Astrocyte of the hippocampus (primary cell): Measurements from ENCODE around the gene AP3D1.
"Not testable (repeated sequence)": the region's sequence is repeated elsewhere in the genome, so short reads cannot be mapped to it uniquely, and the experiment has no call there.

Source experiments
- DNase-seq: peaks from one replicate; pipeline ENCODE4 v3.0.0; 2011; ENCODE audit warnings: low read depth, low spot score

The AP3D1 gene

GRCh38 chr19:2150794-2151338 is 500 bp downstream of the AP3D1 start:
- no peak for DNase-seq

DNA sequence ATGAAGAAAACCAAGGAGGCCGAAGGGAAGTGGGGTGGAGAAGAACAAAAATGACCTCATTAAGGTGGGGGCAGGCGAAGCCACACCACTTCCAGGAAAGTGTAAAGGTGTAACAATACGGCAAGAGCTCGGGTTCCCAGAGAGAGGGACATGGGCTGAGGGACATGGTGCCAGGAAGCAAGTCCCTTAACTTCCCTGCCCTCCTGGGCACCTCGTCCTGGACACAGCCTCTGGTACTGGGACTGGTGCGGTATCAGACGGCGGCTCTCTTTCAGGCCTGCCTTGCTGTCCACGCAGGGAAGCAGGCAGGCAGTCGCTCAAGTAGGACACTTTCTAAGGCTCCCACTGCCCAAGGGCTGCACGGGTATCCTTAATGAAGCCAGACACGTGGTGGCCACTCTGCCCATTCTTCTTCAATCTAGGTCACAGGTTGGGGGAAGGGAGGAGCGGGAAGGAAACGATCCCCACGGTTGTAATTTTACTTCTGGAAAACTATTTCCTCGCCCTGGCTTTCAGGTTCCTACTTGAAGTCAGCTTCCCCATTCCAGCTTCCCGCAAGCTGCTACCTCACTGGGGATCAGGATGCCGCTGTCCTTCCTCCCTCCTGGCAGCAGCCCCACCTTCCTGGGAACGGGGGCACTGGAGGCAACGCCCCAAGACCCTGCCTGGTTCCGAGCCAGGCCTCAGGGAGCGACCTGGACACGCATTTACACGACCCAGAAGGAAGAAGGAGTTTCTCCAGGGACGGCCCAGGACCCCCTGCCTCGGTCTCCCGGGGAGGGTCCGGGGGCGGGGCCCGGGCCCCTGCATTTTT is 1.2 kb downstream of the AP3D1 start:
- DNase-seq: peak; percentile 42

DNA sequence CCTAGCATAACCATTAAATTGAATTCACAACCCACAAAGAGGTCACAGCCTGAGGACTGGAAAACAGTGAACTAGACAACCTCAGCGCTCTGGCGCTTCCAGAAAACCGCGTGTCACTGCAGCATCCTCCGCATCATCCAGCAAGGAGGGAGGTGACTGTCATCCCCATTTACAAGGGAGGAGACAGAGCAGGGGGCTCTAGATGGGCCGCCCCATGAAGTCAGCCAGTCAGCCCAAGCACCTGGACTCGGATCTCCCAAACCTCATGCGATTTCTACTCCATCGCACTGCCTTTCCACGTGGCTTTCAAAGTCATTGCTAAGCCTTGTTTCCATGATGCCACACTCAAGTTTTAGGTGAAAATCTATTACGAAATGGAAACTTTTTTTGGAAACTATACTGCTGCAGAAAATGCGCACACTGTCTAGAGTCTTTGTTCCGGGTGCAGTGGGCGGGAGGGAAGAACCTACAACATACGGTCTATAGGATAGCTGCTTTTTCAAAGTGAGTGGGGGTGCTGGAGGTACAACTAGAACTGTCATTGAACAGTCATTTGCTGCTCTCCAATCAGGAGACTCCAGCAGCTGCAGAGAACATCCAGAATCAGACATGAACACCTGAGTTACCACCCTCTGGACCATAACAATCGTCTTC is 2.8 kb downstream of the AP3D1 start:
- no peak for DNase-seq

DNA sequence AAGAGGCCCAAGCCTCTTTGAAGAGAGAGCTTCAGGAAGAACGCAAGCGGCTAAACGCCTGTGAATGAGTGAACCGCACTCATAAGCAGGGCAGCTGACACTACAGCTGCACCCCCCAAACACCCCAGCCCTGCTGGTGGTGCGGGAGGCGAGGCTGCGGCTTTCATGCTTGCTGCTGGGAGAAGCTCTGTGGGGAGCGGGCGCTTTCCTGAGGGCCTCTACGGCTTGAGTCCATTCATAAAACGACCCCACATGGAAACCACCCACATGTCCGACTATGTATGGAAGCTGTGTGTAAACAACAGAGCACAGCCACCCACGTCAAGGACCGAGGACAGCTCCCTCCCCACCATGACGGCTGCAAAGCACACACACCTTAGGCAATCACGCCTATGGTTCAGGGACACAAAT is 5.5 kb downstream of the AP3D1 start:
- DNase-seq: peak; percentile 65

GRCh38 chr19:2144190-2144589 is 7.2 kb downstream of the AP3D1 start:
- DNase-seq: no peak

DNA sequence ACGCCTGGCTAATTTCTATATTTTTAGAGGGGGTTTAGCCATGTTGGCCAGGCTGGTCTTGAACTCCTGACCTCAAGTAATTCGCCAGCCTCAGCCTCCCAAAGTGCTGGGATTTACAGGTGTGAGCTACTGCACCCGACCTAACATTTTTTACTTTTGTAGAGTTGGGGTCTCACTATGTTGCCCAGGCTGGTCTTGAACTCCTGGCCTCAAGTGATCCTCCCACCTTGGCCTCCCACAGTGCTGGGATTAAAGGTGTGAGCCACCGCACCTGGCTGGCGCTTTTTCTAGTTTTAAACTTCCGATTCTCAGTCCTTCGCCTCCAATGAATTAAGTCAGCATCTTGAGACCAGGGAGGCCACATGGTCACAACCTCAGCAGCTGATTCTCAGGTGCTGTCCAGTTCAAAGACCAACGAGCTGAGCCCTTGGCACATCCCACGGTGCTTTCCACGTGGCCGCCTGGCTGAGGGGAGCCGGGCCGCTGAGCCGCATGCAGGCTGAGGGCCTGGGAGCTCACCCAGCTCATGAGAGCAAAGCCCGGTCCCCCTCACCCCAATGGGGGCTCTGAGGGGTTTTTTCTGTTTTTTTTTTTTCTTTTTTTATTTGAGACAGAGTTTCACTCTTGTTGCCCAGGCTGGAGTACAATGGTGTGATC is 9.1 kb downstream of the AP3D1 start:
- DNase-seq: no peak

DNA sequence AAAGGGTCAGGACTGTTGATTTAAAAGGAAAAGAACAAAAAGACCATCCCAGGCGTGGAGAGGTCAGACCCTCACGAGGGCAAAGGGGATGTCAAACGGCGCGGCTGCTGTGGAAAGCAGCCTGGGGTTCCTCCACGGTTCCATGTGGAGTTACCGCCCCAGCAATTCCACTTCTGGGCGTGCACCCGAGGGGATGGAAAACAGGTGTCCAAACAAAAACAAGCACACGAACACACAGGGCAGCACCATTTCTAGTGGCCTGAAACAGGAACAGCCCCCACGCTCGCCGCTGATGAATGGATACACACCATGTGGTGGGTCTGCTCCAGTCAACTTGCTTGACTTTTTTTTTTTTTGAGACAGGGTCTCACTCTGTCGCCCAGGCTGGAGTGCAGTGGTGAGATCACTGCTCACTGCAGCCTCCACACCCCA is 11.2 kb downstream of the AP3D1 start:
- no peak for DNase-seq

GRCh38 chr19:2139385-2140137 is 11.8 kb downstream of the AP3D1 start:
- DNase-seq: no peak

DNA sequence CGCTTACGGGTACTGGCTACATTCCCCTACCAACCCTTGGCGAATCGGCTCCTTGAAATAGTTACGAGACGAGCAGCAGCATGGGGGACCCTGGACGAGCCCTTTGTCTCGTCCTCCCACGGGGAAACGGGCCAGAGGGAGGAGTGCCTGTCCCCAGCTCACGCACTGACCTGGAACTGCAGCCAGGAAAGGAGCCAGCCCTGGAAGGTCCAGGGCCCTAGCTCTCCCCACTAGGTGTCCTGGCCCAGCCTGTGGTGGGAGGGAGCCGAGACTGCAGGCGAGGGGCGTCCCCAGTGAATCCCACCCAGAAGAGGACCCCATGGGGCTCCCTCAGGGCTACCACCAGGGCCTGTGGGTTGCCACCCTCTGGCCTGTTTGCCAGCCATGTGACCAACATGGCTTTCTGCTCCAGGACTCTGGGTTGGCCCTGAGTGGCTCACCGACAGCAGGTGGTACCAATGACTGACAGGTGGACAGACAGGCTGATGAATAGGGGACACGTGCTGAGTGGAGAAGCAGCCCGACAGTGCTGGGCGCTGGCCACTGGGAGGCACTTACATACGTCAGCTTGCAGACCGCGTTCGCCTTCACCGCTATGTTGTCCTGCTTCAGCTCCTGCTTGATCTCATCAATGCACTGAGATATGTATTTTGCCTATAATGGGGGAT is 13.2 kb downstream of the AP3D1 start:
- no peak for DNase-seq

DNA sequence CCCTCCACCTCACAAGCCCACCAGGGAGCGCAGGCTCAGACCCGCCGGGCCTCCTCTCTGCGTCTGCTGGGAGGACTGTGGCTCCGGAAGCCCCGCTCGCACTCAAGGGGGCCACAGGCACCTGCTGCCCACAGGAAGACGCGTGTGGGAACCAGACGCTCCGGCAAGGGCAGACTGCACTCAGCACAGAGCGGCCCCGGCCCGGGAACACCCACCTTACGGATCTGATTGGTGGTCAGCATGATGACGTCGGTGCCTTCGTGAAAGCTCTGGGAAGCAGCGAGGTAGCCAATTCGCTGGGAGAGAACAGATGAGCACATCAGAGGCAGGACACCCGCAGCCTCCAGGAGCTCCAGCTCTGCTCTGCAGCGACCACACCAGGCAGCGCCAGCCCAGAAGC is 14.6 kb downstream of the AP3D1 start:
- no peak for DNase-seq

DNA sequence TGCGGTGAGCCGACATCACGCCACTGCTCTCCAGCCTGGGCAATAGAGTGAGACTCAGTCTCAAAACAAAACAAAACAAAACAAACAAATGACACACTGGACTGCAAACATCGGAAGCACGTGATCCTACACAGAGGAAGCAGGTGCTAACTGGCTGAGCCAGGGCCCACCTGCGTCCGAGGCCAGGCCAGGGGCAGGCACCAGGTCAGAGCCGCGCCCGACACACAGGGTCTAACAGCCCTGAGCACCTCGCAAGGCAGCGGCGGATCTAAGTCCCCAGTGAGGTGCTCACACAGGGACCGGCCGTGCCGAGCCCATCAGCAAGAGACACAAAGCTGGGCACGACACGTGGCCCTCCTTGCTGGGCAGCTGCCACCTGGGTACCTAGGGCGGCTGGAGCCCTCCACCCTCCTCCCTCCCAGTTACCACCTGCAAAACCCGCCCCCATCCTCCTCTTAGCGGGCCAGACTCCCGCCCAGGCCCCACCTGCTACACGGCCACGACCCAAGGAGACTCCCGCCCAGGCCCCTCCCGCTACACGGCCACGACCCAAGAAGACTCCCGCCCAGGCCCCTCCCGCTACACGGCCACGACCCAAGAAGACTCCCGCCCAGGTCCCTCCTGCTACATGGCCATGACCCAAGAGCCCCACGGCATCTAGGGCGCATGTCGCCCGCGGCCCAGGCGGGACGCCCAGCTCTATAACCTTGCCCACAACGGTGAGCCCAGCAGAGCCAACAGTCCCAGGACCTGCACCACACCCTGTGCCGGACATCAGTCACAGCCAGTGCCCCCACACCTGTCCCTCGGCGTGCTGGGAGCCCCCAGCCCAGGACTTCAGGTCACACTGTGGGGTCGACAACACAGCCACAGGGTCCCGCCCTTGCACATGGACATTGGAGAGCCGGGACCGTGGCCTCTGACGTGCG is 15.6 kb downstream of the AP3D1 start:
- DNase-seq: no peak

- no peak for DNase-seq
Measured at GRCh38 chr19:2132731-2133490, 18.5 kb downstream of the AP3D1 start.

- no peak for DNase-seq
Measured at GRCh38 chr19:2132191-2132590, 19.2 kb downstream of the AP3D1 start.

DNA sequence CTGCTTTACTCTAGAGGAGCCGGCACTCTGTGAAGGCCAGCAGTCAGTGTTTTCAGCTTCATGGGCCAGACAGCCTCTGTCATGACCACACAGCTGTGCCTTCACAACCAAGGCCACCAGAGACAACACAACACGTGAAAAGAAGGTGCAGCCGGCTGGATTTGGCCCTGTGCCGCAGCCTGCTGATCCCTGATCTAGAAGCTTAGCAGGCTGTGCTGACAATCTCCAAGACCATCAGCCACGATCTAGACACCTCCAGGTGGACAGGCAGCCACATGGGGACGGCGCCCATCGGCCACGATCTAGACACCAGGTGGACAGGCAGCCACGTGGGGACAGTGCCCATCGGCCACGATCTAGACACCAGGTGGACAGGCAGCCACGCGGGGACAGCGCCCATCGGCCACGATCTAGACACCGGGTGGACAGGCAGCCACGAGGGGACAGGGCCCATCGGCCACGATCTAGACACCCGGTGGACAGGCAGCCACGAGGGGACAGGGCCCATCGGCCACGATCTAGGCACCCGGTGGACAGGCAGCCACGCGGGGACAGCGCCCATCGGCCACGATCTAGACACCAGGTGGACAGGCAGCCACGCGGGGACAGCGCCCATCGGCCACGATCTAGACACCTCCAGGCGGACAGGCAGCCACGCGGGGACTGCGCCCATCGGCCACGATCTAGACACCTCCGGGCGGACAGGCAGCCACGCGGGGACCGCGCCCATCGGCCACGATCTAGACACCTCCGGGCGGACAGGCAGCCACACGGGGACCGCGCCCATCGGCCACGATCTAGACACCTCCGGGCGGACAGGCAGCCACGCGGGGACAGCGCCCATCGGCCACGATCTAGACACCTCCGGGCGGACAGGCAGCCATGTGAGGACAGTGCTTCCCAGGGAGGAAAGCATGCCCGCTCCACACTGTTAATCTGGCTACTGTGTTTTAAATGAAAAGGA is 20.1 kb downstream of the AP3D1 start:
- DNase-seq: not testable (repeated sequence)

DNA sequence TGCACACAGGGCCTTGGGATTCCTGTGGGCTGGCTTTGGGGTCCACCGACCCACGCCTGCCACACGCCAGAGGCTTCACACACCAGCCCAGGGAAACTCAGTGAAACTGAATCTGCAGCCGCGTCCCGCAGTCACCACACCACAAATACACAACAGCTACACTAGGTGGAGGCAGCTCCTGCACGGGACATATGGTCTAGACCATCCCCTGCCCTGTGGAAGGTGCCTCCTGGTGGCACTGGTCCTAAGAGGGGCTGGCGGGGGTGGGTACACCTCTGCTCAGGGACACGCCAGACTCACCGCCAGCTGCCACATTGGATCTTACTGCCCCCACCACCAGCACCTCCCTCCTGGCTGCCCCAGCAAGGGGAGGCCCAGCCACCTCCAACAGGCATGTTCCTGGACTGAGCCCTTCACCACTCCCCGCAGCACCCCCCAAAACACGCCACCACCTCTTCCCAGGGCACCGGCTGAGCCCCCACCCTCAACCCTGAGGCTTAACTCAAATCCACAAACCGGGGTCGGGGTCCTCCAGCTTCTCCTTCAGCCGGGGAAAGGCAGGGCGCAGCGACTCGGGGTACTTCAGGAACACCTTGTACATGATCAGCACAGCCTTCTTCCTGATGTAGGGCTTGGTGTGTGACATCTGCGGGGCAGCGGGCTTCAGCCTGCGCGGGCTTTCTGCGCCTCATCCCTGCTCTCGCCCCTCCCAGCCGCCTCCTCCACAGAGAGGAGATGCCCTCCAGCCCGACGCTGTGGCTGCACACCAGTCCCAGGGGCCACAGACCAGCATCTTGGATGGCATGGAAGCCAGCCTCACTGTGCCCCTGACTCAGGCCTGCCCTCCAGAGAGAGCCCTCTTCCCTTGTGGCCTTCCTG is 21.2 kb downstream of the AP3D1 start:
- no peak for DNase-seq

DNA sequence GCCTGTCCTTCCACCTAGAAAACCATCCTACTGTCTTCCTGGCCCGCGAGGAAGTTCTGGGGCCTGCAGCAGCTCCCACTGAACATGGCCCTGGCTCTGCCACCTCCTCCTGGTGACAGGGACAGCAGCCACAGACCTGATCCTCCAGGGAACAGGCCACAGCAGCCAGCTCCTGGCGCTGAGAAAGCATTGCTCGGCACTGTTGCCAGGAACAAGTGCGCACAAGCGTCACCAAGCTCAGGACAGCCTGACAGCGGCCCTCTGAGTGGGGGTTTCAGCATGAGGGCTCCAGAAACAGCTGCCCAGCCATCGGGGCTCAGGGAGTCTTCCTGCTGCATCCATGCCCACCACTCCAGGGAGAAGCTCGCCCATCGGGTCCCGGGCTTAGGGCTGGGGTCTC is 21.9 kb downstream of the AP3D1 start:
- no peak for DNase-seq

DNA sequence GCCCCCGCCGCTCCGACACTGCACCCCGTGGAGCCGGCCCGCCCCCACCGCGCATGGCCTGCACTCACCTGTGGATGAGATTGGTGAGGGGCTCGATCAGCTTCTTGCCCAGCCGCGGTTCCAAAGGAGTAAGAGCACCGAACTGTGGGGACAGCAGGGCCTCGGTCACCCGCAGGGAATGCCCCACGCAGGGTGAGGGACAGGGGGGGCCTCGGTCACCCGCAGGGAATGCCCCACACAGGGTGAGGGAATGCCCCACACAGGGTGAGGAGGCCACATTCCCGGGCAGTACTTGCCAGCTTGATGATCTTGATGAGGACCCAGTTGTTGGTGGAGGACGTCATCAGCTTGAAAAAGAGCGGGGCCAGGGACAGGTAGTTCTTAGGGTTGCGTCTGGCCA is 22.3 kb downstream of the AP3D1 start:
- DNase-seq: no peak
